ENCODE results near the gene CHD9.

The CHD9 gene

DNA sequence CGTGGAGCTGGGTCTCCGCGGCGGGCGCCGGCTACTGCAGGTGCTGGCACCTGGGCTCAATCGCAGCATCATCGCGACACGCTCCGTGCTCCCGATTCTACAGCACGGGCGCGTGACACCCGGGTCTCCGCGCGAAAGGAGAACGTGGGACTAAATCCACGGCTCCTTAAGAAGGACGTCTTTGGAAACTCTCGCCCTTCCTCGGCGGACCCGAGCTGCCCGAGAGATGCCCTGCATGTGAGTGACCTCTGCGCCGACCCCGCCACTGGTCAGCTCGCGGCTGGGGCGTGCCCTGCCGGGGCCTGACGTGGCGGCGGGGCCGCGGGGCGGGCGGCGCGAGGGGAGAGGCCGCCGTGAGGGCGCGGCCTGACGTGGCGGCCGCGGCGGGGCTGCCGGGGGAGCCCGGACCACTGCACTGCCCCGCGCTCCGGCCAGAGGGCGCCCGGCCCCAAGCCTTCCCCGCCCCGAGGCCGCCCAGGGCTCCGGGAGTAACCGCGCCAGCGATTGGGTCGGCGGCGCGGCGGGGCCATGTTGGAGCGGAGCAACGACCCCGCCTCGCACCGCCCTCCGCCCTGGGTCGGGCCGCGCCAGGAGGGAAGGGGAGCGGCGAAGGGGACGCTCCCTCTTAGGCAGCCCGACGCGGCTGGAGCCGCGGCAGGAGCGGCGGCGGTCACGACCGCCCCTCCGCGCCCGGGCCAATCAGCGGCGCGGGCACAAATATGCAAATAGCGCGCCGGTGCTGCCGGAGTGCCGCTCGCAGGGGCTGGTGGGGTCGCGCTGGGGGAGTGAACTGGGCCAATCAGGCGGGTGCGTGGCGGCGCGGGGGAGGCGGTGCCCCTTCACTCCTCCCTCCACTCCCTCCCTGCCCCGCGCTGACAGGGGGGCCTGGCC is 75.6 kb downstream of the CHD9 start:
- DNase-seq: peak; percentile 96

DNA sequence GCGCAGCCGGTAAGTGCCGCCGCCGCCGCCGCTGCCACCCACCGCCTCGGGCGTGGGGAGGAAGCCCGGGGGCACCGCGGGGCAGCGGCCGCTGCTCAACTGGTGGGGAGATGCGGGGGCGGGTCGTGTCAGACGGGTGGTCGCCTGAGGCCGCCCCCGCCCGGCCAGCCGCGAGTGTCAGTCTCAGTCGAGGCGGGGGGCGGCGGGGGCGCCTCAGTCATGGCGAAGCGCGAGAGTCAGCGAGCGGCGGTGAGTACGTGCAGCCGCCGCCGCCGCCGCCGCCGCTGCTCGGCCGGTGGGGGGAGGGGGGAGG is 76.2 kb downstream of the CHD9 start:
- H3K27ac Mint-ChIP-seq: no peak overlapping the region
- H3K36me3 Mint-ChIP-seq: peaks cover 3% of the 10 kb centered on the region
- peak overlapping the region; percentile 80 for H3K4me3 Mint-ChIP-seq
- CTCF ChIA-PET: no interaction called here
- peaks cover 13% of the 10 kb centered on the region for H3K4me1 Mint-ChIP-seq
- H3K27me3 Mint-ChIP-seq: peaks cover 7% of the 10 kb centered on the region
- DNase-seq: no peak
- no peaks in the 10 kb centered on the region for H3K9me3 Mint-ChIP-seq

More for the DNA sequence above, 75.6 kb downstream of the CHD9 start:
- H3K27ac Mint-ChIP-seq: peak overlapping the region; percentile 83
- CTCF ChIA-PET: interaction anchor here (0.8 to 1.7 kb wide), 4 partner anchors 10 to 153 kb away, joined by 3 to 7 read pairs (median 4); partner anchors contain the start of gene CHD9
- H3K4me3 Mint-ChIP-seq: peak overlapping the region; percentile 80
- peaks cover 7% of the 10 kb centered on the region for H3K27me3 Mint-ChIP-seq
- H3K9me3 Mint-ChIP-seq: no peaks in the 10 kb centered on the region
- H3K4me1 Mint-ChIP-seq: peaks cover 13% of the 10 kb centered on the region
- peaks cover 3% of the 10 kb centered on the region for H3K36me3 Mint-ChIP-seq

DNA sequence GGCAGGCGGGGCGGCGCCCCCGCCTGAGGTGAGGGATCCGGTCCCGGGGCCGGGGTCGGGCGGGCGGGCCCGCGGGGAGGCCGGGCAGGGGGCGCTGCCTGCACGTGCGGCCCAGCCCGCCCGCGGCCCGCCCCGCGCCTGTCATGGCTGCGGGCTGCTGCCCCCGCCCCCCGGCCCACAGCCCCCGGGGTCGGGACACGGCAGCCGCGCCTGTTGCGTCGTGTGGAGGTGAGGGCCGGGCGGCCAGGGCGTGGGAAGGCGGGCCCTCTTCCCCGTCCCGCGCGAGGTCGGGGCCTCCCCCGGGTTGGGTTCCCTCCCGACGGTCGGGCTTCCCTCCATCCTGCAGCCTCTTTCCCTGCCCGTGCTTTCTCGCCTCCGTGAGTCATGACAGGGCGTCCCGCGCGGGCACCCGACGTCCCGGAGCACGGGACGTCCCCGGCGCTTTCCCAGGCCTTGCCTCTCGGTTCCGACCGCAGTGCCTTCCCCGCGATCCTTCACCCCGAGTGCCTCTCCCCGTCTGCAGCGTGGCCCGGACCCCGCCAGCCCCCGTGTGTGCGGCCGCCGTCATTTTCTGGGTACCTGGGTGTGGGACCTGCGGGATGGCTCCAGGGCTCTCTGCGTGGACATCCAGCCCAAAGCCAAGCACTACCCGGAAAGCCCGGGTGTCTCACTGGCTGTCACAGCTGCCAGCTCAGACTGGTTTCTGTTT is 76.7 kb downstream of the CHD9 start:
- H3K27ac Mint-ChIP-seq: peak overlapping the region; percentile 91
- CTCF ChIA-PET: no interaction called here
- H3K4me3 Mint-ChIP-seq: peak overlapping the region; percentile 90
- H3K36me3 Mint-ChIP-seq: peaks cover 3% of the 10 kb centered on the region
- peak; percentile 66 for DNase-seq
- H3K27me3 Mint-ChIP-seq: peaks cover 7% of the 10 kb centered on the region
- no peaks in the 10 kb centered on the region for H3K9me3 Mint-ChIP-seq
- H3K4me1 Mint-ChIP-seq: peaks cover 13% of the 10 kb centered on the region

DNA sequence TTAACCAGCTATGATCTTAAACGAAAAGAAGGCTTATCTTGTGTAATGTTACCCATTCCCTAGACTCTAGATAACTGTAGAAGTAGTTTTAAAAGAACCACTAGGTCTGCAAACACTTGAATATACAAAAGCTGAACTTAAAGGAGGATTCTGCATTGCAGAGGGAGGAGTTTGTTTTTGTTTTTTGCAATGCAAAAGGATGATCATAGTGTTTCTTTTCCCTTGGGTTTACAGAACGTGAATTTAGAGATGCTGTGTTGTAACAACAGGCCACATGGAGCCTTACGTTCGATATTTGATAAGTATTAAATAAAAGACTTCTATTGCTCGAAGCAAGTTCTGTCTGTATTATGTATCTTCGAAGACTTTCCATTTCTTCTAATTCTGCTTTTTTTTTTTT is 77.6 kb downstream of the CHD9 start:
- H3K4me1 Mint-ChIP-seq: peaks cover 13% of the 10 kb centered on the region
- CTCF ChIA-PET: no interaction called here
- no peak for DNase-seq
- peaks cover 7% of the 10 kb centered on the region for H3K27me3 Mint-ChIP-seq
- peaks cover 3% of the 10 kb centered on the region for H3K36me3 Mint-ChIP-seq
- peak overlapping the region; percentile 90 for H3K4me3 Mint-ChIP-seq
- H3K9me3 Mint-ChIP-seq: no peaks in the 10 kb centered on the region
- H3K27ac Mint-ChIP-seq: no peak overlapping the region

DNA sequence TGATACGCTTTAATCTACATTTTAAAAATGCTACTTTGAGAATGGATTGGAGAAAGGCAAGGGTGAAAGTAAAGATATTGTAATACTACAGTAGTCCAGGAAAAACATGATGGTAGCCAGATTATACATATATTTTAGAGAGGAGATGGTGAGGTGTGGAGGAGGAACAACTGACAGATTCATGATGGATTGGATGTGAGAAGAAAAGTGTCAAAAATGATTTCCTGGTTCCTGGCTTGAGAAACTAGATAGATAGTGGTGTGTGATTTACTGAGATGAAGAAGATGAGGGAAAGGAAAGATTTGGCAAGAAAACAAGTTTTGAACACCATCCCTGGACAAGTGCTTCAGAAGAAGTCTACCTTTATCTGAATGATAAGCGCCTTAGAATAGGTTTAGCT is 80.5 kb downstream of the CHD9 start:
- no peak overlapping the region for H3K27ac Mint-ChIP-seq
- CTCF ChIA-PET: interaction anchor here (1.0 kb wide), 1 partner anchor 10 kb away, joined by 3 read pairs; no protein-coding TSS in a partner anchor
- no peak for DNase-seq
- peaks cover 4% of the 10 kb centered on the region for H3K4me1 Mint-ChIP-seq
- no peak overlapping the region for H3K4me3 Mint-ChIP-seq
- H3K36me3 Mint-ChIP-seq: peaks cover 3% of the 10 kb centered on the region
- H3K9me3 Mint-ChIP-seq: no peaks in the 10 kb centered on the region
- H3K27me3 Mint-ChIP-seq: peaks cover 4% of the 10 kb centered on the region

DNA sequence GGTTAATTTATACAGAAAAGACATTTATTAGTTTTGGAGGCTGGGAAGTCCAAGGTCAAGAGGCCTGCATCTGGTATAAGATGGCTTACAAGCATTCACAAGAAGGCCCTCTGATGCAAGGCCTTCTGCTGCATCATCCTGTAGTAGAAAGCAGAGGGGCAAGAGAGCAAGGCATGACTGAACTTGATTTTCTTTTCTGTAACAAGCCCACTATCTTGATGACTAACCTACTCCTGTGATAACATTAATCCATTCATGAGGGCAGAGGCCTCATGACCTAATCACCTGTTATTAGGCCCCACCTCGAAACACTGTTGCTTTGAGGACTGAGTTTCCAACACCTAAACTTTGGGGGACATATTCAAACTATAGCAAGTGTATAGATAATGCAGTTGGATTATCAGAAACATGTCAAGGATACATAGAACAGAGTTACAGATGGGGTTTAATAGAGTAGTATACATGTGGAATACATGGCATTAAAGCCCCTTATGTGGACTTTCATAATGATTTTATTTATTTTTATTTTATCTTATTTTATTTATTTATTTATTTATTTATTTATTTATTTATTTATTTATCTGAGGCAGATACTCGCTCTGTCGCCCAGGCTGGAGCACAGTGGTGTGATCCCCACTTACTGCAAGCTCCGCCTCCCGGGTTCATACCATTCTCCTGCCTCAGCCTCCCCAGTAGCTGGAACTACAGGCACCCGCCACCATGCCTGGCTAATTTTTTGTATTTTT is 88.2 kb downstream of the CHD9 start:
- DNase-seq: no peak
- H3K36me3 Mint-ChIP-seq: no peaks in the 10 kb centered on the region
- CTCF ChIA-PET: no interaction called here
- no peak overlapping the region for H3K27ac Mint-ChIP-seq
- no peaks in the 10 kb centered on the region for H3K4me1 Mint-ChIP-seq
- no peak overlapping the region for H3K4me3 Mint-ChIP-seq
- H3K27me3 Mint-ChIP-seq: no peaks in the 10 kb centered on the region
- H3K9me3 Mint-ChIP-seq: no peaks in the 10 kb centered on the region

DNA sequence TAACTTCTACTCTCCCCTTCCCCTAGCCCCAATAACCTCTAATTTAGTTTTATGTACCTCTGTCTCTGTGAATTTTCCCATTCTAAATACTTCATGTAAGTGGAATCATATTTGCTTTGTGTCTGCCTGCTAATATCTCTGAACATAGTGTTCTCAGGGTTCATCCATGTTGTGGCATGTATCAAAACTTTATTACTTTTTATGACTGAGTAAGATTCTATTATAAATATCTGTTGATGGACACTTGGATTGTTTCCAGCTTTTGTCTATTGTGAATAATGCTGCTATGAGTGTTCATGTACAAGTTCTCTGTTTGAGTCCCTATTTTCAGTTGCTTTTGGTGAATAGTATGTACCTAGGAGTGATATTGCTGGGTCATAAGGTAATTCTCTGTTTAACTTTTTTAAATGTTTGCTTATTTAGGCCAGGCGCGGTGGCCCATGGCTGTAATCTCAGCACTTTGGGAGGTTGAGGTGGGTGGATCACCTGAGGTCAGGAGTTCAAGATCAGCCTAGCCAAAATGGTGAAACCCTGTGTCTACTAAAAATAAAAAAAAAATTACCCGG is 92.8 kb downstream of the CHD9 start:
- no peak for DNase-seq
- Mint-ChIP-seq H3K27ac (no peak overlapping the region), H3K4me3 (no peak overlapping the region), H3K9me3 (no peaks in the 10 kb centered on the region), H3K4me1 (no peaks in the 10 kb centered on the region), H3K27me3 (no peaks in the 10 kb centered on the region), H3K36me3 (no peaks in the 10 kb centered on the region)
- CTCF ChIA-PET: no interaction called here

DNA sequence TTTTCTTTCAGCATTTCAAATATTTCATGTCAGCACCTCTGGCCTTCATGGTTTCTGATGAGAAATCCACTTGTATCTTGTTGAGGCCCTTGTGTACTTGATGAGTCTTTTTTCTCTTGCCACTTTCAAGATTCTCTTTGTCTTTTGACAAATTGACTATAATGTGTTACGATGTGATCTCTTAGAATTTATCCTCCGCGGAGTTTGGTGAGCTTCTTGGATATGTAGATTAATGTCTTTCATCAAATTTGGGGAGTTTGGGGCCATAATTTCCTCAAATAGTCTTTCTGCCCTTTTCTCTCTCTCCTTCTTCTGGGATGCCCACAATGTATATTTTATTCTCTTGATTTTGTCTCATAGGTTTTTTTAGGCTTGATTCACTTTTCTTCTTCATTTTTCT is 96.0 kb downstream of the CHD9 start:
- Mint-ChIP-seq H3K4me3 (no peak overlapping the region), H3K9me3 (no peaks in the 10 kb centered on the region), H3K27me3 (no peaks in the 10 kb centered on the region), H3K27ac (no peak overlapping the region), H3K36me3 (no peaks in the 10 kb centered on the region), H3K4me1 (no peaks in the 10 kb centered on the region)
- DNase-seq: no peak
- CTCF ChIA-PET: interaction anchor here (1.5 kb wide), 1 partner anchor 10 kb away, joined by 3 read pairs; no protein-coding TSS in a partner anchor

DNA sequence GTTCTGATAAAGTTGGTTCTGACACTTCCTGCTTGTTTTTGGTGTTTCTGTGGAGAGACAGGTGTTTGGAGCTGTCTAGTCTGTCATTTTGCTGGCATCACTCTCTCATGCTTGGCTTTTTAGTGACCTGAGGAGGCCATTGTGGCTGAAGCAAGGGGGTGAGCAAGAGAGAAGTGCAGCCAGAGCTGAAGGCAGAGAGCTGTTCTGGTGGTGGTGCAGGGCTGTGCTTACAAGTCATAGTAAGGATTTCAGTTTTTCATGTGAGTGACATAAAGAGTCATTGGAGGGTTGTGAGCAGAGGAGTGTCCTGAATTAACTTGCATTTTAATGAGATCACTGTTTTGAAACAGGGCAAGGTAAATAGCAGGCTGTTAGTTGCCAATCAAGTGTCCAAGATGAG is 97.5 kb downstream of the CHD9 start:
- peaks cover 14% of the 10 kb centered on the region for H3K36me3 Mint-ChIP-seq
- DNase-seq: no peak
- no peaks in the 10 kb centered on the region for H3K27me3 Mint-ChIP-seq
- no peak overlapping the region for H3K27ac Mint-ChIP-seq
- H3K9me3 Mint-ChIP-seq: no peaks in the 10 kb centered on the region
- H3K4me1 Mint-ChIP-seq: no peaks in the 10 kb centered on the region
- no peak overlapping the region for H3K4me3 Mint-ChIP-seq
- CTCF ChIA-PET: interaction anchor here (1.5 kb wide), 1 partner anchor 11 kb away, joined by 3 read pairs; no protein-coding TSS in a partner anchor

DNA sequence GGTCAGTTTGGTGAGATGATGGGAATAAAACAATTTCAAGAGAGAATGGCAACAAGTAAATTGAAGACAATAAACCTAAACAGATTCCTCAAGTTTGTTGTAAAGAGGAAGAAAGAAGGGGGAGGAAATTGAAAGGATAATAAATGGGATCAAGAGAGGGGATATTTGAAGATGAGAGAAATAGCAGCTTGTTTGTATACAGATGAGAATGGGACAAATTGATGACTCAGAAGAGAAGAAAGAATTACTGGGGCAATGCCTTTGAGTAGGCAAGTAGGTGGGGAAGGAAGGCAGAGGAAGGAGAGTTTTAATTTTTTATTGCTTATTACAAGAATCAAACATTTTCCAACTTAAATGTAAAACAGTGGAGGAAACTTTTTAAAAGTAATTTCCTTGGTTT is 98.3 kb downstream of the CHD9 start:
- CTCF ChIA-PET: no interaction called here
- Mint-ChIP-seq H3K9me3 (no peaks in the 10 kb centered on the region), H3K4me1 (no peaks in the 10 kb centered on the region), H3K4me3 (no peak overlapping the region), H3K27me3 (no peaks in the 10 kb centered on the region), H3K27ac (no peak overlapping the region), H3K36me3 (peaks cover 16% of the 10 kb centered on the region)
- no peak for DNase-seq

DNA sequence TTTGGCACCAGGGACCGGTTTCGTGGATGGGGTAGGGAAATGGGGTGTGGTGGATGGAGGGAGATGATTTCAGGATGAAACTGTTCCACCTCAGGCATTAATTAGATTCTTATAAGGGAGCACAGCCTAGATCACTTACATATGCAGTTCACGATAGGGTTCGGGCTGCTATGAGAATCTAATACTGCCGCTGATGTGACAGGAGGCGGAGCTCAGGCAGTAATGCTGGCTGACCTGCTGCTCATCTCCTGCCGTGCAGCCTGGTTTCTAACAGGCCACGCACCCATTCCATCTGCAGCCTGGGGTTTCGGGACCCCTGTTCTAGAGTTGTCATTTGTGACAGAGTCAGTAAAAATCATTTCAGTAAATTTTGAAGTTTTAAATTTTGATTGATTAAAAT is 99.7 kb downstream of the CHD9 start:
- H3K27ac Mint-ChIP-seq: no peak overlapping the region
- CTCF ChIA-PET: interaction anchor here (1.3 kb wide), 1 partner anchor 99 kb away, joined by 4 read pairs; the partner anchor contains the start of gene CHD9

DNA sequence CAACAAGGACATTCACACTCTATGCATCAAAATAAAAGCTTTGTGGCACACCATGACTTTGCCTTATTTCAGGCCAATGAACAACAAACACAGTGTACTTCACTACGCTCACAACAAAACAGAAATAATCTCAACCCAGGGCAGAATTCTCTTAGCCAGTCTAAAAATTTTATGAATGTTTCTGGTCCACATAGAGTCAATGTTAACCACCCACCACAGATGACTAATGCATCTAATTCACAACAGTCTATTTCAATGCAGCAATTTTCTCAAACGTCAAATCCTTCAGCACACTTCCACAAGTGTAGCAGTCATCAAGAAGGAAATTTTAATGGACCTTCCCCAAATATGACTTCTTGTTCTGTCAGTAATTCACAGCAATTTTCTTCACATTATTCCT is 101.7 kb downstream of the CHD9 start:
- no peak for DNase-seq
- H3K4me3 Mint-ChIP-seq: no peak overlapping the region
- H3K36me3 Mint-ChIP-seq: peaks cover 16% of the 10 kb centered on the region
- H3K4me1 Mint-ChIP-seq: no peaks in the 10 kb centered on the region
- CTCF ChIA-PET: no interaction called here
- no peaks in the 10 kb centered on the region for H3K27me3 Mint-ChIP-seq
- H3K9me3 Mint-ChIP-seq: no peaks in the 10 kb centered on the region
- no peak overlapping the region for H3K27ac Mint-ChIP-seq

More for the DNA sequence above, 99.7 kb downstream of the CHD9 start:
- H3K4me1 Mint-ChIP-seq: no peaks in the 10 kb centered on the region
- H3K4me3 Mint-ChIP-seq: no peak overlapping the region
- H3K36me3 Mint-ChIP-seq: peaks cover 16% of the 10 kb centered on the region
- H3K27me3 Mint-ChIP-seq: no peaks in the 10 kb centered on the region
- no peaks in the 10 kb centered on the region for H3K9me3 Mint-ChIP-seq
- DNase-seq: no peak

DNA sequence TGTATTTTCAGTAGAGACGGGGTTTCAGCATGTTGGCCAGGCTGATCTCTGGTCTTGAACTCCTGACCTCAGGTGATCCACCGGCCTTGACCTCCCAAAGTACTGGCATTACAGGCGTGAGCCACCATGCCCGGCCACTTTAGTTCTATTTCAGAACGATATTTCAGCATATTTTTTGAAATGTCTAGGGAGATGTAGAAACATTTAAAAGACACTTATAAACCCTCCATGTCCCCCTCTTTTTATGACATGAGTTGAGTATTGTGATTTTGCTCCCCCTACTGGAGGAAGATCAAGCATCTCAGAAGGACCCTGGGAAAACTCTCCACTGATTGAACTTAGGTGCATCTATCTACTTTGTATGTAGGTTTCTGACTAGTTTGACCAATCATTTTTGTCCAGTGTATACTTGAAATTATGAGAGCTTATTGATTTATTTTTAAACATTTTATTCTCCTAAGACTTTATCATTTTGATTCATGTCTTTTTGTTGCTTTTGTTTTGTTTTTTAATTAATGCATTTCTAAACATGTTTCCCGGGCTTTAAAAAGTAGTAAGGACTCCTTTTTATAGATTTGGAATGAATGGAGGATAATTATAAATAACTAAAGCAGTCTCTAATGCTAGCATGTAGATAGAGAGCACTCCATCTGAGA is 105.1 kb downstream of the CHD9 start:
- H3K27me3 Mint-ChIP-seq: no peaks in the 10 kb centered on the region
- no peaks in the 10 kb centered on the region for H3K4me1 Mint-ChIP-seq
- H3K36me3 Mint-ChIP-seq: peaks cover 16% of the 10 kb centered on the region
- no peaks in the 10 kb centered on the region for H3K9me3 Mint-ChIP-seq
- no peak overlapping the region for H3K4me3 Mint-ChIP-seq
- no peak for DNase-seq
- no peak overlapping the region for H3K27ac Mint-ChIP-seq
- CTCF ChIA-PET: interaction anchor here (0.7 to 2.9 kb wide), 4 partner anchors 16 to 105 kb away, joined by 3 to 21 read pairs (median 4); partner anchors contain the start of gene CHD9

Data from activated naive CD4-positive, alpha-beta T cell treated with anti-CD3 and anti-CD28 coated beads, Interleukin-2, amount 10 ng/mL, durations not matched to agents 7 days and 5 days (primary cell).